Colonic mucosa (tissue), 4 donors: ENCODE data around the gene SLC12A3. TPM values are rescaled to one million over a fixed set of nuclear protein-coding genes. Genes with fewer than 3 reads are reported as not detected.

Experiments used
- DNase-seq: peaks from one replicate; pipeline ENCODE4 v3.0.0-alpha.2; 2020
- H3K27ac ChIP-seq: fragments of 200-600 bp; one replicate; pipeline ENCODE4 v1.8.0; 2021
- H3K27me3 ChIP-seq: fragments of 200-600 bp; one replicate; pipeline ENCODE4 v1.8.0; 2021
- H3K36me3 ChIP-seq: fragments of 200-600 bp; one replicate; pipeline ENCODE4 v1.8.0; 2021
- H3K4me1 ChIP-seq: fragments of 200-600 bp; one replicate; pipeline ENCODE4 v1.8.0; 2021; ENCODE audit warnings: mild to moderate bottlenecking
- H3K4me3 ChIP-seq: fragments of 200-600 bp; one replicate; pipeline ENCODE4 v1.8.0; 2021
- H3K9ac ChIP-seq, 2 donors: one replicate each; pipeline ENCODE4 v1.7.0; 2013; ENCODE audit warnings: control low read depth in 2 of 2, low read depth in 2 of 2, low read length in 2 of 2
- H3K9me3 ChIP-seq: fragments of 200-600 bp; one replicate; pipeline ENCODE4 v1.8.0; 2021
- CTCF ChIP-seq: fragments of 200-600 bp; IDR thresholded peaks from one replicate; pipeline ENCODE4 v1.8.0; 2022; ENCODE audit warnings: antibody characterized with exemption, mild to moderate bottlenecking
- intact Hi-C: fragments of 100-400 bp; cut with DNase I; formaldehyde crosslinking; loops from one replicate; pipeline ENCODE4 v1.14.1; 2022
- total RNA-seq, 2 donors: library from RNA; stranded (reverse); fragmentation: NEBNext Ultra II Directional in 1 of 2; extraction: Animal tissue kit (Norgen Biotek cat#: 25700) in 1 of 2; gene quantifications; one replicate each; pipeline ENCODE4 v1.2.1, GENCODE V29; 2021
- donor health status: healthy.
- donor health status: DM: no; HTN: no; CAD: no.
- donor health status: DM: no; HTN: no; CAD: no.

The SLC12A3 gene
- total RNA-seq, 2 donors from 2014 or later: not detected

DNA sequence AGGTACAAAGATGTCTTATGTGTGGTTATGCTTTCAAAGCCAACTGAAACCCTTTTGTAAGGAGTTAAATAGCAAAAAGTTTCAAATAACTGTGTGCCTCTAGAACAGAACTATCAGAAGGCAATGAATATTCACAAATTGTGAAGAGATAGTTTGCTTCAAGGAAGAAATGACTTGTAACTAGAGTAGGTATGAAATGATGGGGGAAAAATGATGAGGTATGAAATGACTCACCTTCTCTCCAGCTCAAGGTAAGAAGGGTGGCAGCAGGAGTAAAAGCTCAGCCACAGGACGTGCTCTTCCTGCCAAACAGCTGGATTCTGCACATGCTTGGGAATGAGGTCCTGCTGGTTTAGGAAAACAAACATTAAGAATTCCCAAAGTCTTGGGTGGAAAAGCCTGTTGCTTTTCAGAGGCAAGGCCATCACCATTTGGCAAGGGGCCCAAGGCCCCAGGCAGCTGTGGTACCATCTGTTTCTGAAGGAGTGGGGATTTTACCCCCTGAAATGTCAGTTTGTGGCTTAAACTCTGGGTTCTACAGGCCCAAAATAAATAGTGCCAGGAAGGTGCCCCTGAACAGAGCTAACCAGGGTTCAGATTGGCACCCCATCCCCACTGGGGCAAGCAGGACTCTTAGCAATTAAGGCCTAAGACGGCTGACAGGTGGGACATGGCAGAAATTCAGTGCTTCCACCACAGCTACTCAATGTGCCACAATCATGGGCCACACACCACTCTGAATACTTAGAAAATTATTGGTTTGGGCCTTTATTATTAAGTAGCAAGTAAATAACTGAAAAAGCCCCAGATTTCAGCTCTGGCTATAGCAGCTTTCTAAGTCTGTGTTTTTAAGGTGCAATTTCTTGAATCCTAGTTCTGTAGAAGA, 80.2 kb downstream of the SLC12A3 start:
- no peak overlapping the region for H3K27ac ChIP-seq

DNA sequence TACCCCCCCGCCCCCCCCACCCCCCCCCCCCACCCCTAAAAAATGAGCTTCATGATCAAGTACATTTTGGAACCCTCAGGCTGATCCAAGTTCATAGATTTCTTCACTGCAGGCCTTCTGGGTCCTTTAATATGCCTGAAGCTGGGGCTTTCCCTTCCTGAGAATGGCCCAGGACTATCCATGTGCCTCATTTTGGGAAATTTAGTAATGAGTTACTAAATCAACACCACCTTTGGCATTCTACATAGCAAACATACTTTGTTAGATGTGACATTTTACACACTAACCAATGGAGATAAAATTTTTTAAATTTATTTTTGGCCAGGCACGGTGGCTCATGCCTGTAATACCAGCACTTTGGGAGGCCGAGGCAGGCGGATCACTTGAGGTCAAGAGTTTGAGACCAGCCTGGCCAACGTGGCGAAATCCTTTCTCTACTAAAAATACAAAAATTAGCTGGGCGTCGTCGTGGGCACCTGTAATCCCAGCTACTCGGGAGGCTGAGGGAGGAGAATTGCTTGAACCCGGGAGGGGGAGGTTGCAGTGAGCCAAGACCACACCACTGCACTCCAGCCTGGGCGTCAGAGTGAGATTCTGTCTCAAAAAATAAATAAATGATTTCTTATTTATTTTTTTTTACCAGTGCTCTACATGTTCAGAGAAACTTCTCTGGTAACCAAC, 81.0 kb downstream of the SLC12A3 start:
- Histone ChIP-seq H3K36me3 (peaks cover 28% of the 10 kb centered on the region), H3K9me3 (no peaks in the 10 kb centered on the region), H3K9ac (no peak overlapping the region), H3K27me3 (no peaks in the 10 kb centered on the region), H3K4me3 (no peak overlapping the region), H3K4me1 (no peaks in the 10 kb centered on the region), H3K27ac (no peak overlapping the region)
- intact Hi-C loops: no loop called here
- DNase-seq: no peak
- no peak for TF ChIP-seq CTCF

More for the DNA sequence above, 80.2 kb downstream of the SLC12A3 start:
- H3K4me3 ChIP-seq: no peak overlapping the region
- peaks cover 36% of the 10 kb centered on the region for H3K36me3 ChIP-seq
- intact Hi-C loops: no loop called here
- TF ChIP-seq CTCF: no peak
- no peaks in the 10 kb centered on the region for H3K27me3 ChIP-seq
- no peak for DNase-seq
- H3K9me3 ChIP-seq: no peaks in the 10 kb centered on the region
- H3K9ac ChIP-seq: peak overlapping the region in 1 of 2 donors; percentile 10
- H3K4me1 ChIP-seq: no peaks in the 10 kb centered on the region

GRCh38 chr16:56946767-56947603, 82.0 kb downstream of the SLC12A3 start:
- no peak overlapping the region for H3K27ac ChIP-seq
- H3K4me3 ChIP-seq: no peak overlapping the region
- no peak for TF ChIP-seq CTCF
- no peak overlapping the region for H3K9ac ChIP-seq
- no peaks in the 10 kb centered on the region for H3K4me1 ChIP-seq
- H3K9me3 ChIP-seq: no peaks in the 10 kb centered on the region
- DNase-seq: no peak
- H3K27me3 ChIP-seq: no peaks in the 10 kb centered on the region
- intact Hi-C loops: no loop called here
- peaks cover 18% of the 10 kb centered on the region for H3K36me3 ChIP-seq

DNA sequence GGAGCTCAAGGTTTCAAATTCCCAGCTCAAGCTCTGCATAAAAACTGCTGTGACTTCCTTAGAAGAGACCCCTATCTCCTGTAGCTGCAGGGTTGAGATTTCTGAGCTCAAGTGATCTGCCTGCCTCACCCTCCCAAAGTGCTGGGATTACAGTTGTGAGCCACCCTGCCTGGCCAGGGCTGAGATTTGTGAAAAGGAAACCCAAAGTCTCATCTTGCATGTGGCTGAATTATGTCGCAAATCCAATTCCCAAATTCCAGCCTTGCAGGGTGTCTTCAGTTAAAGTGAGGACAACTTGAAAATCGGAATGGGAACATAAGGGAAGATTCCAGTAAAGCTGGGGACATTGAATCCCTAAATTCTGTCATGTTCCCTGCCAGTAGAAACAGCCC, 82.6 kb downstream of the SLC12A3 start:
- H3K4me3 ChIP-seq: no peak overlapping the region
- no peaks in the 10 kb centered on the region for H3K9me3 ChIP-seq
- DNase-seq: no peak
- TF ChIP-seq CTCF: no peak
- no peak overlapping the region for H3K27ac ChIP-seq
- H3K9ac ChIP-seq: no peak overlapping the region
- H3K4me1 ChIP-seq: no peaks in the 10 kb centered on the region
- no peaks in the 10 kb centered on the region for H3K27me3 ChIP-seq
- intact Hi-C loops: no loop called here
- H3K36me3 ChIP-seq: peaks cover 12% of the 10 kb centered on the region

GRCh38 chr16:56948234-56948633, 83.2 kb downstream of the SLC12A3 start:
- no peak overlapping the region for H3K9ac ChIP-seq
- intact Hi-C loops: no loop called here
- H3K4me3 ChIP-seq: no peak overlapping the region
- H3K36me3 ChIP-seq: peaks cover 6% of the 10 kb centered on the region
- no peak overlapping the region for H3K27ac ChIP-seq
- H3K9me3 ChIP-seq: no peaks in the 10 kb centered on the region
- no peak for DNase-seq
- no peaks in the 10 kb centered on the region for H3K27me3 ChIP-seq
- TF ChIP-seq CTCF: no peak
- no peaks in the 10 kb centered on the region for H3K4me1 ChIP-seq
